ENCODE data around the gene TMEM120B.

- TF ChIP-seq CTCF (IDR thresholded peaks at IDR 0.05; ENCODE audit: poor library complexity, severe bottlenecking) (no peak), POLR2AphosphoS5 (IDR thresholded peaks at IDR 0.05) (no peak), MXI1 (conservative IDR thresholded peaks at IDR 0.05; ENCODE audit: poor library complexity, severe bottlenecking) (no peak), EP300 (conservative IDR thresholded peaks at IDR 0.05; ENCODE audit: poor library complexity, severe bottlenecking) (no peak), EZH2 (IDR thresholded peaks at IDR 0.05; ENCODE audit: borderline replicate concordance, insufficient read depth, low read length, poor library complexity, severe bottlenecking) (no peak)
Measured at GRCh38 chr12:121828306-121828705, 115.8 kb downstream of the TMEM120B start.
